ENCODE results near the gene CACNA1D.

CACNA1D gene

DNA sequence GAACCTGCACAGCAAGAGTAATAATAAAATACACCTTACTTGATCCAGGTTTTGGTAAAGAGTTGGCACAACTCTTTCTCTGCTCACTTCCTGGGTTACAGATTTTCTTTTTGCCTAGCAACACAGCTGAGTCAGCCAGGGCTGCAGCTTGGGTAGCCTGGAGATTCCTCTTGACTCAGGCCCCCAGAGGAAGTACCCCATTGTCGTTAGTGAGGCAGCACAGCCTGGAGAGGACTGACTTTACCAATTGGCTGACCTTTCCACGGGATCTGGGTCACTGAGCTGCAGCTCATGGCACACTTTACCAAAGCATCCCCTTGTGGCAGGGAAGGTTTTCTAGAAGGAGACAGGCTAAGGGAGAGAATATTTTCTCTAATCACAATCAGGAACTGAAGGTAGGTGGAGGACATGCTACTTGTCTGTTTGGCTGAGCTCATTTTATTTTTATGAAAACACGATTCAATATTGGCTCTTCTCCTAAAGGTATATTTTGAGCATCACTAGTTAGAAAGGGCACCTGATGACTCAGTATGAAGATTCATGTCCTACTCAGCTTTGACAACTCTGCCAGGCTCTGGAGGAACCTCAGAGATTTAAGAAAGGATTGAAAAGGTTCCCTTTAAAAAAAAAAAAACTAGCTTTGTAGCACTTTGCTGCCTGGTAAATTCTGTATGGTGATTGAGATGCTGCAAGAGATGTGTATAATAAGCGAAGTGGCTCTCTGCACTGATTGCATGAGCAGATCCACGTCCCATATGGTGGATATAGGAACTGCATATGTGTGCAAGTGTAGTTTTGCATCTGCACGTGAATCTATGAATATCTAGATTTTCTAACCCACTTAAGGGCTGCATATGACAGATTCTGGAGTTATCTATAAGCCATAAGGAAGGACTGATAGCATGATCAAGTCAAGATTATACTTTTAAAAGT, 227.0 kb downstream of the CACNA1D start:
- no peak for DNase-seq

DNA sequence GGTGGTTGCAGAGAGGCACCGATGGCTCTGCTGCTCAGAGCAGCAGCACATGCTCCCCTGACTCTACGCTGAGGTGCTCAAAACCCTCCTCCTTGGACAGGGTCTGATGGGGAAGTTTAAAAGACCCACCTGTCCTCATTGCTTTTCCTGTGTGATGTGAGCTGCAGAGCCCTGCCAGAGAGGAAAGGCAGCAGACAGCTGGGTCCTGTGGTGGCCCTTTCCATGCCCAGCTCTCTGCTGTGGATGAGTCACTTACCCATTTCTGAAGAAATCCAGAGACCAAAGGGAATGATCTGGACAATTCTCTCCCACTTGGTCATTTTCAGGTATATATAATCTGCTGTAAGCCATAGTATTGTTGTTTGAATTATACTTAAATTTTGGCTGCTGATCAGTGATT, 230.2 kb downstream of the CACNA1D start:
- DNase-seq = no peak

DNA sequence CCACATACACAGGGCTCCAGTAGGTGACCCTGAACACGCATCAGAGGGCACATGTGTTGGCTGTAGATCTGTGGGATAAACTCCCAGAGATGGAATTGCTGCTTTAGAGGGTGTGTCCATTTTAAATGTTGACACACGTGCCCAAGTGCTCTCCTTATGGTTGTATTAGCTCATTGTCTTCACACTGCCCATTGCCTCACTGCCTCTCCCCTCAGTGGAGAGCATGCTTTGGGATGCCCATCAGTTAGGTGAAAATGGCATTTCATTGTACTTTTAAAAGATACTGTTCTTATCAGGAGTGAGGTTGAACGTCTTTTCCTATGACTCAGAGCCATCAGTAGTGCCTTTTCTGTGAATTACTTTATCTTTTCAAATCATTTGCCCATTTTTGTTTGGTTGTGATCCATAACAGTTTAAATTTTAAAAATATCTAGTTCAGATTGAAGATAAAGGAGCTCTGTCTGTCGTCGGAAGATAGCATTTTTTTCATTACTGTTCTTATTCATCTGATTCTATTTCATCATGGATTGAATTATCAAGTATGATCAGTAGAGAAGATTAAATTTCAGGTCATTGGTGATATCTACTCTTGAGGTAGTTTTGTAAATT, 231.1 kb downstream of the CACNA1D start:
- peak; percentile 55 for DNase-seq

DNA sequence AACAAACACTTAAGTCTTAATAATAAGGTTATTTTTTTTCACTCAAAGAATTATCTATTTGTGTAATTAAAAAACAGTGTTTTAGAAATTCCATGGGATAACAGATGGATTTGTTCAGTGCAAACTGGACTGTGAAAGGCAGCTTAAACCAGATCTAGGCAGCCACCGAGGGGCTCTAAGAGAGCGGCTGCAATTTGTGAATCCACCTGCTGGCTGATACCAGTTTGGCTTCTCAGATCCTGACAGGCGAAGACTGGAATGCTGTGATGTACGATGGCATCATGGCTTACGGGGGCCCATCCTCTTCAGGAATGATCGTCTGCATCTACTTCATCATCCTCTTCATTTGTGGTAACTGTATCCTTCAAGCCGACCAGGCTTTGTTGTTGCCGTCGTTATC, 232.2 kb downstream of the CACNA1D start:
- DNase-seq = no peak

DNA sequence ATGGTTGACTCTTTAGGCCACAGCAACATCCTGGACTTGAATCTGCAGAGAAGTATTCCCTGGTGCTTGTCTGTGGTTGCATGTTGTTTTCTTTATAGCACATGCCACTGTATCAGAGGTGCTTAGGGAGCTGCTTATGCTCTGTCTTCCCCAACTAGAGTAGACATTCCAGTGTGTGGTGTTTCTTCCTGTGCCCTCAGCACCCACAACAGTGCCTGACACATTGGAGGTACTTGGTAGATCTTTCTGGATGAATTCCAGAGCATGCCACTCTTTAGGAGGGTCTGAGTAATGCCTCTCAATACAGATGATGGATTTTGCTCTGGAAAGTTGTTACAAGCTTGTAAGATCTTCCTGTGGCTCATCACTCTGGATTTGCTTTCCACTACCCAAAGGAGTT, 234.2 kb downstream of the CACNA1D start:
- no peak for DNase-seq

DNA sequence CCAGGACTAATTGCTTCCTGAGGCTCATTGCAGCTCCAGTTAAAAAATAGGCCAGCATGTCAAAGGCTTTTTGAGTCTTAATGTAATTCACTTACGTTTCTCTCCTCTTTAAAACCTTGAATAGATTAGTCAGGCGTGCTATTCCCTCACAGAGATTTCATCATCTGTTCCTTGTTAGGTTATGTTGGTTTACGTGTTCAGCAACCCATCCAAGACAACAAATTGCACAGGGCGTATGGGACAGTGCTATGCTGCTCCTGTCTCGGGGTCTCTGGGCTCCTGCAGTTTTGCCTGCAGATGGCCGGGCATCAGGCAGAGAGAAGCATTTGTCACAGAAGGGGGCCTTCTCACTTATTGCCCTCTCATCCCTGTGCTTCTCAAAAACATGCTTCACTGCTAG, 234.7 kb downstream of the CACNA1D start:
- no peak for DNase-seq

DNA sequence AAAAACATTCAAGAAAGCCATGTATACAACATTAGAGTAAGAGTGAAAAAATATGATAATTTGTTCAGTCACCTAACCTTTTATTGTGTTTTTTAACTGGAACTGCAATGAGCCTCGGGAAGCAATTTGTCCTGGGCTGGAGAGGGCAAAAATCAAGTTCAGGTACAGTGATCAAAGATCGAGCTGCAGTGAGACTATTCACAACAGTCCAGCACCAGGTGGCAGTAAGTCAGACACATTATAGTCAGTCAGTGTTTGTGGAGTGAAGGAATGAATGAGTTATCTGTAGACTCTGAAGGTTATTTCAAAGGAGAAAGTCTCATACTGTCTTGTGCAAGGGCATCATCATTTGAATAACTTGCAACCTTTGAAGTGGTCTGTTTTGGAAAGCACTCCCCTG, 235.2 kb downstream of the CACNA1D start:
- no peak for DNase-seq

DNA sequence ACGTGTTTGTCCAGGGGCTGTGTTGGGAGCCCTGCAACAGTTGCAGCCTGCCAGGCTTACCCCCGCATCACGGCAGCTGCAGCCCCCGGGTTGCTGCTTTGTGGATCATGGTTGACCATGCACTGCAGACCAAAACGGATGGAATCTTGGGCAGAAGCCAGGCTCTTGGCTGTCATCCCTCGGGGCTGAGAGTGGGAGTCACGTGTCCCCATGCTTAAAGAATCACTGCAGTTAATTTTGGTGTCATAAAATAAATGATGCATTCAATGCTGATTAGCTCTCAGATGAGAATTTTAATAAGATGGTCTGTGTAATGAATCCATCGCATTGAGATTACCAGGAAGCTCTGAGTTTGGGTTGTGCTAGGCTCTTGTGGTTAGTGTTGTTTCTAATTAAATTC, 236.2 kb downstream of the CACNA1D start:
- no peak for DNase-seq

DNA sequence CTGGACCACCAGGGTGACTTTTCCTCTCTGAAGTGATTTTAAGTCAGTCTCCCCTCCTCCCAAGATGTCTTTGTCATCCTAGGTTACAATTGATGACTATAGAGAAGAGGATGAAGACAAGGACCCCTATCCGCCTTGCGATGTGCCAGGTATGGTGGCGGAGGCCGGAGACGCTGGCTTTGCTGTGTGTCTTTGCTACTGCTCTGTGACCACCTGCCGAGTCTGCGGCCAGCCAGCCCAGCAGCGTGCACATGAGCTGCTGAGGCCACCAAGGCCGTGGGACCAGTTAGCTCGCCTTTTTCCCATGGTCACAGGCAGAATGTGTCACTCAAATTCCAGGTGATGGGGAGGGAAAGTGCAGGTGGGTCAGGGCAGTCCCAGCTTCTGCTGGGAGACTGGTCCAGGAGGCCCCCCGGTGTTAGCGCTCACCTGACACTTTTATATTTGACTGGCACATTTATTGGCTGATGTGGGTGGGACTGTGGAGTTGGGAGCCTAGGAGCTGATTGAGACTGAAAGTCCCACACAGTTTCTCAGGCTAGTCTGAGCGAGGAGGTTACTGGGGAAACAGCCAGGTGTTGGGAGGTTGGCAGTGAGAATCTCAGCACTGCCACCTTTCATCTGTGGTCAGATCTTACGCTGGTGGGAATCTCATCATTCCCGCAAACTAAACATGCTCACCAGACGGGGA, 237.7 kb downstream of the CACNA1D start:
- no peak for DNase-seq

DNA sequence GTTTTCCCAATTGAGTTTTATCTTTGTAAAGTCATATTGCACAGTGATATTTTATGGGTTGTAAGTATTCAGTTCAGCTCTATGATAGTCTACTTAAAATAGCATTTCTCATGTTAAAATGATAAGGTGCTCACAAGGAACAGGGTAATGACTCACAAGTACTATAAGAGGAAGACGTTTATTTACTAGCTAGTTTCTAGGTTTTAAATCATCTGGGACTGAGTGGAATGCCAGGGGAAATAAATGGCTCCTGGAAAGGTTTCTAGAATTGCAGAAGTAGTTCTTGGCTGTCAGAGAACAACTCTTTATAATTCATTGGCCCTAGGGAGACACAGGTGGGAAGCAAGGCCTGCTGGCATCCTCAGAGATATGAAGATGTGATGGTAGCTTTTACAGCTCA, 239.0 kb downstream of the CACNA1D start:
- DNase-seq = no peak

DNA sequence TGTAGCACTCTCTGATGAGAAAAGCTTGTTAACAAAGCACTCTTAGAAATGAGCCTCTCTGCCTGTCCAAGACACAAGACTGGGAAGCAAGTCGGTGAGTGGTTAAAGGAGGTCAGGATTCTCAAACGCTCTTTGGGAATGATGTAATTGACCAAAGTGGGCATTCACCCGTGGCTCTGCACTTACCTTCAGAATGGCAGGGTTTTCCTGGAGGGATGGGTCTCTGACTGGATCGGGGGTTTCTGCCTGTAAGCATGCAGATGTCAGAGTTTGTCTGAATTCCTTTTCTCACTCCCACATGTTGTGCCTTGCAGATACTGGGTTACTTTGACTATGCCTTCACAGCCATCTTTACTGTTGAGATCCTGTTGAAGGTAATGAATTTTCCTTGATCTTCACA, 245.6 kb downstream of the CACNA1D start:
- DNase-seq = no peak

DNA sequence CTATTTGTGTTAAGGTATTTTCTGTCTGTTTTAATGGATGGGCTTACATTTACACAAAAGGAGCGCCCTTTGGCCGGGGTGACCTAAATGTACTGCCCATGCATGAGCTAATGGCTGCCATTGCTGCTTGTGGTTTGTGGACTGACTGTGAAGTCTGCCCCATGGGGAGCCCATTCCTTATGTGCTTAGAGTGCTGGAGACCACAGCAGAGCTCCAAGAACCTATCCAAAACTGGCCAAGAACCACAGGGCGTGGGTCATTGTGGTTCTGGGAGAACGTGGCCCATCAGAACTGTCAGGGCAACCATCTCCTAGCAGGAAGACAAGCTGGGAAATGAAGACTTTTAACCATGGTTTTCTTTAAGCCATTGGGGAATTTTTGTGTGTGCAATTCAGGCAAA, 246.5 kb downstream of the CACNA1D start:
- DNase-seq = no peak

DNA sequence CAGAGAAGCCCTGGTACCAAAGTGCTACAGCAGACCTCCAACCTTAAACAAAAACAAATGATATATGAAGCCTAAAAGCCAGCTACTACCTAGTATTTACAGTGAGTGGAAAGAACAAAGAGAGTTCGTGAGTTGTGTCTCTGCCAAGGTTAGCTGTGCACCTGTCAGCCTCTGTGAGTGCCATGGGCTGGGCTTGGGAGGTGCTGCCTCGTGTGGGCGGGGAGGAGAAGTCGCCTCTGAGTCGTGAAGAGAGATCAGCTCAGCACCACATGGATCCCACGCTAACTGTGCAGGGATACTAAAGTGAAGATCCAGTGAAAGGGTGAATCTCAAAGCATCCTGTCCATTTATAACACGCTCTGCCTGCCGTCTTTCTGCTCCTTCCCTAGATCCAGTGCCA, 249.9 kb downstream of the CACNA1D start:
- DNase-seq = peak; percentile 76

DNA sequence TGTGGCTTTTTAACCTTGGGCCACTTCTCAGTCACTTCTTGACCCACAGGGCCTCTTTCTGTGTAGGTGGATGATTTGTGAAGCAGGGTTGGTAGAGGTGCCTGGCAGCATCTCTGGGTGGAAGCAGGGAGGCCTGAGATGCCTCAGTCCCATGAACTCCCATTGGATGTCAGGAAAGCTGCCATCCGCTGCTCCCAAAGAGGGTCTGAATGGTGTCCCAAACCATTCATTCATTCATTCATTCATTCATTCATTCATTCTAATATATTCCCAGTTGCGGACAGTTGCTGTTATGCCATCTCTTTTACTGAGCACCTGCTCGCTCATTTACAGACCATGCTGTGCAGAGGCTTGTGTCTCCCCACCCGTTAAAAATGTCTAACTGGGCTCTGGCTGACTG, 253.1 kb downstream of the CACNA1D start:
- no peak for DNase-seq

DNA sequence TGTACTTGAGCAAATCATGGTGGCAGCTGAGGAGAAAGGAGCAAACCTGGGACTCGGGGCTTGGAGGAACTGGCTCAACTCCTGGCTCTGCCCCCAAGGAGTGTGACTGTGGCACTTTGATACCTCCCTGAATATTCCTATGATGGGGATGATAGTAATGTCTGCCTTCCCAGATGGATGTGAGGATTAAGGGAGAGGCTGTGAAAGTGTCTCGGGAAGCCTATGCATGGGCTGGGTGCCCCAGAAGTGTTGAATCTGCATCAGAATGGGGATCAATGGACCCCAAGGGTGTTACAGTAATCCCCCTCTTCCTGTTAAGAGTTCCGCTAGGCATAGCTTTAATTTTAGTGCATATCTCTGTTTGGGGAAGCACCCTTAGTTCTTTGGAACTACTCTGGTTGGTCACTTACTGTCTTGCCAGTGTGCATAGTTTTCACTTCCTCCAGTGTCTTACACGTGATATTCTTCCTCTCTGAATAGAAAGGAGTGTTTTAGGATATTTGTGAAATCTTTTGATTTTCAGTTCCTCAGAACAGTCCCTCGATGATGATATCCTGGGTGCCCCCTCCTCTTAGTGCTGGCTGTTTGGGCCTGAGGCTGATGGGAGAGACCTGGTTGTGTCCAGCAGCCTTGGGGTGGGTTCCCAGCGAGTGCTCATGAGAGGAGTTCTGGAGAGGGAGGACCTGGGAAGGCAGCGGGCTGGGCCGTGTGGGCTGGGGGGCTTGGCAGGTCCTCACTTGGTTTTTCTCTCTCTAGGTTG, 254.3 kb downstream of the CACNA1D start:
- DNase-seq = no peak

DNA sequence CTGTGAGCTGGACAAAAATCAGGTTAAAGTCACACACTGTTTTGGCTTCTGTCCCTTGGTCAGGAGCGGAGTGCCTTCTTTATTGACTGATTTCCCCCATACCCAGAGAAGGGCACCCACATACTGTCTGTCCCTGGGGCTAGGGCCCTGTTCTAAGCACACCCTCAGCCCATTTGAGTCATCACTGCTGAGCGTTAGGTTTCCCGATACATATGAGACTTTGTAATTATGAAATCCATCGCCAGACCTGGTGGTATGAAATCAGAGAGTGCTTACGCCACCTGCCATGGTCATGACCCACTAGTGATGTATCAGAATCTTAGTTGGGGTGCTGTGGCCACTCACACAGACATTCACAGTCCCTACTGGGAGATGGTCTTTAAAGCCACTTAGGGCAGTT, 255.0 kb downstream of the CACNA1D start:
- DNase-seq = no peak

DNA sequence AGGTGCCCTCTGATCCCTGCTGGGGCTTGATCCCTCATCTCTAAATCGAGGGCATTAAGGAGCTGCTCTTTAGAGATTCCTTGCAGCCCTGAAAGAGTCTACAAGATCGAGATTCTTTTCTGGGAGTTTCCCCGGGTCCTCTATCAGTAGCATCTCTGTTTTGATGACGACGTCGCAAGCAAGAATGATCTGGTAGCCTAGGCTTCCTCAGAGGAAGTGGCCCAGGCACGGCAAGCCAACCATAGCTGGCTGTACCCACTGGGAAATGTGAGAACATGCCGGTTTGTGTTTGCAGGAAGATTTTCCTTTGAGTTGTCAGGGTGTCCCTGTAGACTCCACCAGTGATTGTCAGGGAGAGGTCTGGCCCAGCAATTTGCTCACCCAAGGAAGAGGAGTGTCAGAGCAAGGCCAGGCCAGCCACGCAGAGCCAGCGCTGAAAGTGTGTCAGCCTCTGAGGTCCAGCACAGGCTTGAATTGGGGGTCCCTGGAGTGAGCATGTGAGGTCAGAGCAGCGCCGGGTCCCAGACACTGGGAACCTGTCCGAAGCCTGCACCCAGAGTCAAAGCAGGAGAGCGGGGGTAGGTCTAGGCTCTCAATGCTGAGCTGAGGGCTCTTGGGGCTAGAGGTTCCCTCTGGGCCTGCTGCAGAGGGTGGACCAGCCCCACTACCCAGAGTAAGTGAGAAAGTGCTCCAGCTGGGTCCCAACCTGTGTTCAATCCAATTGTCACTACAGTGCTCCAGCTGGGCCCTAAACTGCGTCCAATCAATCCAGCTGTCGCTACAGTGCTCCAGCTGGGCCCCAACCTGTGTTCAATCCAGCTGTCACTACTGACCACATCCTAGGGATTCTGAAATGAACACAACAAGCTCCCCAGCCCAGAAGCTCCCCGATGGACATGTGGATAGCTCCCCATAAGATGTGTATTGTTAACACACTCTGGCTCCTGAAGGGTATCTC, 256.1 kb downstream of the CACNA1D start:
- no peak for DNase-seq

DNA sequence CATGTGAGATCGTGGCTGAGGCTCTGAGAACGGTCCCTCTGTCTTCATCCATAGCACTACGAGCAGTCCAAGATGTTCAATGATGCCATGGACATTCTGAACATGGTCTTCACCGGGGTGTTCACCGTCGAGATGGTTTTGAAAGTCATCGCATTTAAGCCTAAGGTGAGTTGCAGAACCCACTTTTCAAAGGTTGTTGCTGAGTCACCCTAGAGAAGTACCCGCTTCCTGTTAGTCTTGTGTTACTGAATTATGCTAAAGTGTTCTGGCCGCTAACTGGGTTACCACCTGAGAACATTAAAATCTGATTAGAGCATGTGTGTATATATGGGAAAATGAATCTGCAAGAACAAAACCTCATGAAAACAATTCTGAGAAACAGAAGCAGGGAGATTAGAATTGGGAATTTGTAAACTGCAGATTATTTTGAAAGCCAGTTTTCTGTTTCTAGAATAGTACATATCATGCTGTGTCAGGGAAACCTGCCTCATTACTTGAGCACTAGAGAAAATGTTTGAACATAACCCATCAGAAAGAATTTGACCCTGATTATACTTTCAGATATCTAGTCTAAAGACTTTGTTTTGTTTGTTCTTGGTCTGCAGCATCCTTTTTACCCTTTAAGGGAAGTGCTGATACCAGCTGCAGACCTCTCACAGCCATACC, 259.2 kb downstream of the CACNA1D start:
- peak; percentile 45 for DNase-seq

DNA sequence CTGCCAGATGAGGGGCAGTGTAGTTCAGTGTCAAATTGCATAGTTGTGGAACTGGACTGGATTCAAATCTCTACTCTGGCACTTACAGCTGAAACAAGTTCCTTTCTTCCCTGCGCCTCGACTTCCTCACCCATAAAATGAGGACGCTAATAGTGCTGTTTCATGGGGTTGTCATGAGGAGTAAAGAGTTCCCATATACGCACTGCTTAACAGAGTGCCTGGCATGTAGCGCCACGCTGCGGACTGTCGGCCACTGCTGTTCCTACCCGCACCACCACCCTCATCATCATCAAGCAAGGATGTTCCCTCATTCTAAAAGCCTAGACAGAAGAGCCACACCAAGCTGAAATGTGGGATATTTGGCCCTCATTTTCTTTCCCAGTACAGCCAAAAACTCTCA, 259.9 kb downstream of the CACNA1D start:
- no peak for DNase-seq

DNA sequence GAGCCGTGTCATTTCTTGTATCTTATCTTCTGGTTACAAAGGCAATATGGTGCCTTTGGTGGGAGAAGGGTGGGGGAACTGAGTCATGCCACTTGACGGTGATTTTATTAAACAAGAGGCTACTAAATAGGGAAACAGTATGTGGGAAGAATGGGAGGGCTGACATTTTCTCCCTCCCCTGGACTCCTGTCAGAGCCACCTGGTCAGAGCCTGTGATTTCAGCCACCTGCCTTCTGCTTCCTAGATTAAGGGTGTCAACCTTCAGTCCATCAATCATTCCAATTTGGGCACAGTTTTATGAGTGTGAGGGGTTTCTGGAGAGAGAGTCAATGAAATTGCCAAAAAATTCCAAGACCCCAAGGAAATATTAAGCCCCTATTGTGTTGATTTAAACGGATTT, 264.4 kb downstream of the CACNA1D start:
- no peak for DNase-seq

DNA sequence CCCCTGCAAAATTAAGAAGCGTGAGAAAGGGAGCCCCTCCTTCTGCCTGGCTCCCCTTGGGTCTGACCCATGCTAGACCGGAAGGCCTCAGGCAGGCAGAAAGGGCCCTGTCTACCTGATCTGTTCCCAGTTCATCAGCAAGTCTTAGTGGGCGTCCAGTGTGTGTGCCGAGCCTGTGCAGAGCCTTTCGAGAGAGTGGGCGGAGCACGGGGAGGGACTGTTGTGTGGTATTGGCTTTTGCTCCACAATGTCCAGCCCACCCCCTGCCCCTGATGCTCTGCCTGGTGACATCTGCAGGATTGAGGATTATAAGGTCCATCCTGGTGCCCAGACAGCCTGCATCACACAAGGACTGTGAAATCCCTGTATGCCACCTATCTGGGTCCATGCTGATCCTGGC, 268.9 kb downstream of the CACNA1D start:
- DNase-seq = peak; percentile 18

Data from NCI-H510A treated with DMSO at 0.1 percent for 48 hours (cell line).